Spleen (tissue), 13 donors: ENCODE measurements around the gene ELAPOR1. TPM values are rescaled to one million over a fixed set of nuclear protein-coding genes. Genes with fewer than 3 reads are reported as not detected.

ENCODE experiments used
- DNase-seq: peaks from one replicate; pipeline ENCODE4 v3.0.0-alpha.2; 2020
- H3K27ac ChIP-seq, 8 donors: fragments of 200-600 bp; sonication (generic) in 7 of 8; 1 replicate in 4 of 8; 2 replicates in 4 of 8; pipeline versions ENCODE4 v1.5.0 to v1.8.0; 2016 to 2021; ENCODE audit warnings: inconsistent platforms in 4 of 8, mild to moderate bottlenecking in 4 of 8, moderate library complexity in 1 of 8
- H3K27me3 ChIP-seq, 7 donors: fragments of 200-600 bp; sonication (generic) in 6 of 7; replicated peaks in 1 of 7; 1 replicate in 4 of 7; 2 replicates in 3 of 7; pipeline versions ENCODE4 v1.5.0 to v1.8.0; 2016 to 2021; ENCODE audit warnings: inconsistent platforms in 3 of 7, mild to moderate bottlenecking in 1 of 7
- H3K36me3 ChIP-seq, 6 donors: fragments of 200-600 bp; sonication (generic) in 5 of 6; 1 replicate in 4 of 6; 2 replicates in 2 of 6; pipeline versions ENCODE4 v1.5.0 to v1.8.0; 2016 to 2021; ENCODE audit warnings: inconsistent platforms in 2 of 6
- H3K4me1 ChIP-seq, 6 donors: fragments of 200-600 bp; sonication (generic) in 5 of 6; 1 replicate in 3 of 6; 2 replicates in 3 of 6; pipeline versions ENCODE4 v1.5.0 to v1.8.0; 2016 to 2021; ENCODE audit warnings: inconsistent platforms in 3 of 6
- H3K4me3 ChIP-seq, 8 donors: fragments of 200-600 bp; sonication (generic) in 7 of 8; 1 replicate in 4 of 8; 2 replicates in 4 of 8; pipeline versions ENCODE4 v1.5.0 to v1.8.0; 2016 to 2021; ENCODE audit warnings: inconsistent platforms in 4 of 8, mild to moderate bottlenecking in 4 of 8, moderate library complexity in 2 of 8
- H3K9me3 ChIP-seq, 8 donors: fragments of 200-600 bp; sonication (generic) in 7 of 8; 1 replicate in 4 of 8; 2 replicates in 4 of 8; pipeline versions ENCODE4 v1.5.0 to v1.8.0; 2016 to 2021; ENCODE audit warnings: inconsistent platforms in 4 of 8
- POLR2A ChIP-seq, 3 donors: fragments of 450-650 bp; IDR thresholded peaks; one replicate each; pipeline ENCODE4 v1.5.1; 2017; ENCODE audit warnings: antibody characterized with exemption in 3 of 3, mild to moderate bottlenecking in 1 of 3
- POLR2AphosphoS5 ChIP-seq, 3 donors: sonication (generic); formaldehyde crosslinking; IDR thresholded peaks; one replicate each; pipeline ENCODE4 v1.5.1; 2017; ENCODE audit warnings: antibody characterized with exemption in 3 of 3
- WGBS, 5 donors: extraction: QIAGEN DNeasy Blood & Tissue Kit in 3 of 5; methylation state at CpG; one replicate each; pipeline versions ENCODE4 v1.1.5 to v1.1.7; 2013 to 2018; 5-methylcytosine and 5-hydroxymethylcytosine counted together
- intact Hi-C: fragments of 100-400 bp; cut with DNase I; formaldehyde crosslinking; loops from one replicate; pipeline ENCODE4 v1.15.0; 2023; ENCODE audit warnings: low total_unique reads
- long read RNA-seq, 2 donors: transcript quantifications; one replicate each; lab custom pipeline, GENCODE V29; 2026
- polyA plus RNA-seq, 3 donors: library from polyadenylated mRNA; stranded (reverse); fragments of 200-250 nt; gene quantifications; one replicate each; pipeline ENCODE4 v1.2.1, GENCODE V29; 2013
- total RNA-seq, 7 donors: library from RNA; depleted of rRNA in 3 of 7; stranded (reverse); fragments of >200 nt in 3 of 7; fragmentation: NEBNext Ultra II Directional in 4 of 7; extraction: Animal tissue kit (Norgen Biotek cat#: 25700) in 4 of 7; gene quantifications; one replicate each; pipeline versions ENCODE4 v1.1.0 to v1.2.1, GENCODE V29; 2016 to 2021
- TF ChIP-seq, protein P1 (sequence below), 11 experiments: fragments of 200-600 bp in 7 of 11; fragments of 450-650 bp in 4 of 11; sonication (generic) in 4 of 11; IDR thresholded peaks in 8 of 11; conservative IDR thresholded peaks in 3 of 11; 1 replicate in 7 of 11; 2 replicates in 4 of 11; pipeline versions ENCODE4 v1.4.0 to v1.8.0; 2016 to 2021; ENCODE audit warnings: antibody characterized with exemption in 11 of 11, inconsistent platforms in 4 of 11, mild to moderate bottlenecking in 1 of 11
- donor health status: healthy with polysubstance abuse.
- donor health status: DM: no; HTN: no; CAD: no; lungs with moderate emphysema.
- donor health status: DM: no; HTN: no; CAD: no.
- donor health status: Bipolar disorder and iron deficiency.
- donor health status: healthy.
- donor health status: DM: no; HTN: no; CAD: no.
- donor health status: DM: yes; HTN: yes; CAD: no.

The ELAPOR1 gene
- total RNA-seq, result 10 to 100 TPM in 1 of 7 donors, 1 to 10 TPM in 6; 2.3 to 10.3 (median 5.5) TPM
- polyA plus RNA-seq, result under 1 TPM; 0.26 to 0.36 (median 0.32) TPM
- long read RNA-seq, donor 1, result 0 reads
- long read RNA-seq, donor 2, partial matches to known transcripts, result 0 of 1 reads
- long read RNA-seq, donor 2, other reads (novel, unspliced or antisense), result 0 of 1 reads

DNA sequence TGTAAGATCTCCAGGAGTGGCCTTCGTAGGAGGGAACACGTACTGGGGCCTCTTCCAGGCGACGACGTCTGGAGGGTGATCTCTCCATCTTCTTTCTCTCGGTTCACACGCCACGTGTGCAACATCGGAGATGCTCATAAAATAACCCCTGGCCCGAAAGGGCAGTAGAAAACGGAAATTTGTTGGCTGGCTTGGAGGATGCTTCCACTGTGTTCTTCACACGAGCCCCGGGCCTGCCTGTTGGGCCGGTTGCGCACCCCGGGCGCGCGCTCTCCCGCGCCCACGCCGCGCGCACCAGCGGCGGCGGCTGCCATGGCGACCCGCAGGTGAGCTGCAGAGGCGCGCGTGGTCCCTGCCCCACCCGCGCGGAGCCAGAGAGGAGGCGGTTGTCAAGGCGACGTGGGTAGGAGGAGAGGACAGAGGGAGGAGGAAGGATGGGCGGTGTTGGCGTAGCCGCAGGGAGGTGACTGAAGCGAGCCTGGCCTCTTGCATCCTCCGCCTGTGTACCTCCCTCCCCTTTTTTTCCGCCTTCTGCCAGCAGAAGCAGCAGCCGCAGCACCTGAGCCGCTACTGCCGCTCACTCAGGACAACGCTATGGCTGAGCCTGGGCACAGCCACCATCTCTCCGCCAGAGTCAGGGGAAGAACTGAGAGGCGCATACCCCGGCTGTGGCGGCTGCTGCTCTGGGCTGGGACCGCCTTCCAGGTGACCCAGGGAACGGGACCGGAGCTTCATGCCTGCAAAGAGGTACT lies at the start of gene ELAPOR1:
ELAPOR1 (plus strand) TSS at position 526 of the 752 bp plus-strand sequence; CDS start at position 595, 69 bp downstream.
- H3K4me3 ChIP-seq, result peak within 1 kb of the TSS; percentile 14 to 77 (median 44)
- H3K4me1 ChIP-seq, result peaks cover 9 to 38% (median 28%) of the 10 kb centered on the region in 6 donors
- peak within 1 kb of the TSS in 2 of 8 donors; percentile 53 to 69 for H3K27ac ChIP-seq
- no peaks in the 10 kb centered on the region for H3K36me3 ChIP-seq
- TF ChIP-seq POLR2AphosphoS5 (IDR thresholded peaks at IDR 0.05), result peak; percentile 32 to 70 (median 63)
- no peak for TF ChIP-seq POLR2A (IDR thresholded peaks at IDR 0.05)
- H3K9me3 ChIP-seq, result no peaks in the 10 kb centered on the region
- WGBS, 5 donors, result 1 to 2% (median 2%) methylated on average over 34 to 56 of the region's 56 CpGs
- peak; percentile 94 for DNase-seq
- H3K27me3 ChIP-seq, result peaks cover 0 to 46% (median 25%) of the 10 kb centered on the region in 7 donors
- intact Hi-C loops, result no loop called here

GRCh38 chr1:109065137-109065536 lies 48.8 kb upstream of the ELAPOR1 start:
- Histone ChIP-seq H3K27ac (no peak overlapping the region), H3K4me3 (no peak overlapping the region), H3K27me3 (no peaks in the 10 kb centered on the region), H3K4me1 (peaks cover 0 to 2% (median 0%) of the 10 kb centered on the region in 6 donors), H3K36me3 (peaks cover 4 to 82% (median 46%) of the 10 kb centered on the region in 6 donors), H3K9me3 (no peaks in the 10 kb centered on the region)
- WGBS, 5 donors, result 78 to 99% (median 96%) methylated on average over 3 of the region's 3 CpGs
- intact Hi-C loops, result no loop called here
- TF ChIP-seq, protein P1, sequence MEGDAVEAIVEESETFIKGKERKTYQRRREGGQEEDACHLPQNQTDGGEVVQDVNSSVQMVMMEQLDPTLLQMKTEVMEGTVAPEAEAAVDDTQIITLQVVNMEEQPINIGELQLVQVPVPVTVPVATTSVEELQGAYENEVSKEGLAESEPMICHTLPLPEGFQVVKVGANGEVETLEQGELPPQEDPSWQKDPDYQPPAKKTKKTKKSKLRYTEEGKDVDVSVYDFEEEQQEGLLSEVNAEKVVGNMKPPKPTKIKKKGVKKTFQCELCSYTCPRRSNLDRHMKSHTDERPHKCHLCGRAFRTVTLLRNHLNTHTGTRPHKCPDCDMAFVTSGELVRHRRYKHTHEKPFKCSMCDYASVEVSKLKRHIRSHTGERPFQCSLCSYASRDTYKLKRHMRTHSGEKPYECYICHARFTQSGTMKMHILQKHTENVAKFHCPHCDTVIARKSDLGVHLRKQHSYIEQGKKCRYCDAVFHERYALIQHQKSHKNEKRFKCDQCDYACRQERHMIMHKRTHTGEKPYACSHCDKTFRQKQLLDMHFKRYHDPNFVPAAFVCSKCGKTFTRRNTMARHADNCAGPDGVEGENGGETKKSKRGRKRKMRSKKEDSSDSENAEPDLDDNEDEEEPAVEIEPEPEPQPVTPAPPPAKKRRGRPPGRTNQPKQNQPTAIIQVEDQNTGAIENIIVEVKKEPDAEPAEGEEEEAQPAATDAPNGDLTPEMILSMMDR (IDR thresholded peaks at IDR 0.05 in 8 of 11, conservative IDR thresholded peaks at IDR 0.05 in 3 of 11), result no peak
- no peak for TF ChIP-seq POLR2AphosphoS5 (IDR thresholded peaks at IDR 0.05)
- no peak for TF ChIP-seq POLR2A (IDR thresholded peaks at IDR 0.05)
- no peak for DNase-seq

DNA sequence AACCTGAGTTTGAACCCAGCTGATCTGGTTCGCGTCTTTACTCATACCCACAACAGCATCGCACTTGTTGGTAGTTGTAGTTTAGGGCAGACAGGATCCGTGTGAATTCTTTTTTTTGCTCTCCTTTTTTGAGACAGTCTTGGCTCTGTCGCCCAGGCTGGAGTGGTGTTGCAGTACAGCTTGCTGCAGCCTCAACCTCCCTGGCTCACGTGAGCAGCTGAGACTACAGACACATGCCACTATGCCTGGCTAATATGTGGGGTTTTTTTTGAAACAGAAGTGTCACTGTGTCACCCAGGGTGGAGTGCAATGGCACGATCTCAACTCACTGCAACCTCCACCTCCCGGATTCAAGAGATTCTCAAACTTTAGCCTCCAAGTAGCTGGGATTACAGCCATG lies 46.0 kb upstream of the ELAPOR1 start:
- H3K4me3 ChIP-seq, result no peak overlapping the region
- intact Hi-C loops, result no loop called here
- TF ChIP-seq, protein P1 (IDR thresholded peaks at IDR 0.05 in 8 of 11, conservative IDR thresholded peaks at IDR 0.05 in 3 of 11), result no peak
- TF ChIP-seq POLR2A (IDR thresholded peaks at IDR 0.05) (no peak), POLR2AphosphoS5 (IDR thresholded peaks at IDR 0.05) (no peak)
- H3K27me3 ChIP-seq, result no peaks in the 10 kb centered on the region
- H3K36me3 ChIP-seq, result peaks cover 4 to 96% (median 47%) of the 10 kb centered on the region in 6 donors
- 83 to 95% (median 88%) methylated on average over 8 of the region's 8 CpGs for WGBS, 5 donors
- no peak overlapping the region for H3K27ac ChIP-seq
- no peaks in the 10 kb centered on the region for H3K9me3 ChIP-seq
- no peak for DNase-seq
- H3K4me1 ChIP-seq, result peaks cover 0 to 18% (median 2%) of the 10 kb centered on the region in 6 donors

DNA sequence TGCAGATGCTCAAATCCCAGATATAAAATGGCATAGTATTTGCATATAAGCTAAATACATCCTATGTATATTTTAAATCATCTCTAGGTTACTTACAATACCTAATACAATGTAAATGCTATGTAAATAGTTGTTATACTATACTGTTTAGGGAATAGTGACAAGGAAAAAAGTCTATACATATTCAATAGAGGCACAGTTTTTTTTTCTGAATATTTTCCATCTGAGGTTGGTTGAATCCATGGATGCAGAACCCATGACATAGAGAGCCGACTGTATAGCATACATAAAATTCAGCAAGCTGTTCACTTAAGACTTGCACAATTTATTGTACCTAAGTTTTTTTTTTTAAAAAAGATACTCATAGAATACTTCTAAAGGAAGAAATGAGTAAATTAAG lies 44.6 kb upstream of the ELAPOR1 start:
- H3K36me3 ChIP-seq, result peaks cover 4 to 92% (median 42%) of the 10 kb centered on the region in 6 donors
- H3K4me3 ChIP-seq, result no peak overlapping the region
- intact Hi-C loops, result no loop called here
- no peak overlapping the region for H3K27ac ChIP-seq
- TF ChIP-seq POLR2A (IDR thresholded peaks at IDR 0.05), result no peak
- TF ChIP-seq POLR2AphosphoS5 (IDR thresholded peaks at IDR 0.05), result no peak
- TF ChIP-seq, protein P1 (IDR thresholded peaks at IDR 0.05 in 8 of 11, conservative IDR thresholded peaks at IDR 0.05 in 3 of 11), result no peak
- no peak for DNase-seq
- no peaks in the 10 kb centered on the region for H3K27me3 ChIP-seq
- H3K4me1 ChIP-seq, result peaks cover 0 to 29% (median 2%) of the 10 kb centered on the region in 6 donors
- 85 to 97% (median 93%) methylated on average over 1 of the region's 1 CpG for WGBS, 5 donors
- H3K9me3 ChIP-seq, result no peaks in the 10 kb centered on the region
